Activated CD8-positive, alpha-beta memory T cell treated with anti-CD3 and anti-CD28 coated beads for 36 hours (primary cell): ENCODE results near the gene CLEC4F. TPM values are rescaled to one million over a fixed set of nuclear protein-coding genes. Genes with fewer than 3 reads are reported as not detected.

Experiments
- CTCF ChIA-PET: fragments of 350-600 bp; sonication (Branson Sonifier 250); formaldehyde crosslinking; loops from one replicate; lab custom pipeline; 2021; ENCODE audit warnings: antibody characterized with exemption; lab: Charles Lee
- POLR2A ChIA-PET: fragments of 350-600 bp; sonication (Branson Sonifier 250); formaldehyde crosslinking; loops from one replicate; lab custom pipeline; 2021; ENCODE audit warnings: antibody characterized with exemption; lab: Charles Lee
- total RNA-seq, 2 experiments: library from RNA; stranded (reverse); gene quantifications; one replicate each; pipeline ENCODE4 v1.2.3, GENCODE V29; 2021

The CLEC4F gene
- total RNA-seq = not detected

GRCh38 chr2:70820499-70820898, at the start of gene CLEC4F:
Gene CLEC4F (minus strand): TSS chr2:70820599. CDS start chr2:70820523, 76 bp downstream.
- ChIA-PET POLR2A (interaction anchor here (0.6 kb wide), 1 partner anchor 282 kb away, joined by 5 read pairs; no protein-coding TSS in a partner anchor), CTCF (no interaction called here)

GRCh38 chr2:70868970-70869369, 48.6 kb upstream of the CLEC4F start:
- POLR2A ChIA-PET = no interaction called here
- CTCF ChIA-PET = interaction anchor here (1.4 to 5.9 kb wide), 3 partner anchors 7 to 79 kb away, joined by 3 to 56 read pairs (median 37); no protein-coding TSS in a partner anchor

- ChIA-PET POLR2A (no interaction called here), CTCF (interaction anchor here (0.6 to 4.1 kb wide), 9 partner anchors 10 to 86 kb away, joined by 3 to 37 read pairs (median 5); partner anchors contain the start of gene FIGLA)
These were observed 41.6 kb upstream of the CLEC4F start for GRCh38 chr2:70861777-70862625.

- ChIA-PET CTCF (no interaction called here), POLR2A (no interaction called here)
These were observed 35.3 kb upstream of the CLEC4F start for GRCh38 chr2:70855667-70856066.

GRCh38 chr2:70854411-70854810, 34.0 kb upstream of the CLEC4F start:
- ChIA-PET POLR2A (no interaction called here), CTCF (no interaction called here)

- CTCF ChIA-PET = interaction anchor here (1.7 kb wide), 2 partner anchors 19 to 549 kb away, joined by 3 to 8 read pairs; no protein-coding TSS in a partner anchor
- POLR2A ChIA-PET = no interaction called here
These were observed 32.4 kb upstream of the CLEC4F start for GRCh38 chr2:70852824-70853223.

GRCh38 chr2:70851704-70852103, 31.3 kb upstream of the CLEC4F start:
- ChIA-PET CTCF (interaction anchor here (1.7 kb wide), 2 partner anchors 20 to 548 kb away, joined by 3 to 8 read pairs; no protein-coding TSS in a partner anchor), POLR2A (no interaction called here)

GRCh38 chr2:70850925-70851324, 30.5 kb upstream of the CLEC4F start:
- POLR2A ChIA-PET = no interaction called here
- CTCF ChIA-PET = no interaction called here

- POLR2A ChIA-PET = no interaction called here
- CTCF ChIA-PET = interaction anchor here (0.8 kb wide), 1 partner anchor 11 kb away, joined by 3 read pairs; no protein-coding TSS in a partner anchor
These were observed 22.0 kb upstream of the CLEC4F start for GRCh38 chr2:70842401-70842800.

- CTCF ChIA-PET = no interaction called here
- POLR2A ChIA-PET = no interaction called here
These were observed 17.9 kb upstream of the CLEC4F start for GRCh38 chr2:70837980-70838925.

- ChIA-PET POLR2A (no interaction called here), CTCF (no interaction called here)
These were observed 15.2 kb upstream of the CLEC4F start, which contains the start of gene CD207 for GRCh38 chr2:70835643-70836042. Gene CD207 (minus strand): TSS chr2:70835816. CDS start chr2:70835776, 40 bp downstream.

GRCh38 chr2:70834881-70835280, 14.5 kb upstream of the CLEC4F start:
- CTCF ChIA-PET = no interaction called here
- POLR2A ChIA-PET = no interaction called here

GRCh38 chr2:70834106-70834505, 13.7 kb upstream of the CLEC4F start:
- ChIA-PET POLR2A (no interaction called here), CTCF (no interaction called here)

- POLR2A ChIA-PET = no interaction called here
- CTCF ChIA-PET = interaction anchor here (0.6 kb wide), 1 partner anchor 178 kb away, joined by 3 read pairs; no protein-coding TSS in a partner anchor
These were observed 12.8 kb upstream of the CLEC4F start for GRCh38 chr2:70833246-70833645.

- ChIA-PET CTCF (no interaction called here), POLR2A (no interaction called here)
These were observed 12.0 kb upstream of the CLEC4F start for GRCh38 chr2:70832386-70832785.

GRCh38 chr2:70831861-70832260, 11.5 kb upstream of the CLEC4F start:
- POLR2A ChIA-PET = no interaction called here
- CTCF ChIA-PET = no interaction called here

- ChIA-PET POLR2A (no interaction called here), CTCF (interaction anchor here (1.1 kb wide), 1 partner anchor 12 kb away, joined by 3 read pairs; no protein-coding TSS in a partner anchor)
These were observed 10.0 kb upstream of the CLEC4F start for GRCh38 chr2:70830366-70830765.

- ChIA-PET POLR2A (no interaction called here), CTCF (no interaction called here)
These were observed 9.5 kb upstream of the CLEC4F start for GRCh38 chr2:70829916-70830315.
